Gastrocnemius medialis (tissue), 4 donors: ENCODE data around the gene SLC12A7.

ENCODE experiments used
- POLR2A ChIP-seq, 2 donors: fragments of 450-650 bp; IDR thresholded peaks; one replicate each; pipeline ENCODE4 v1.6.1; 2017; ENCODE audit warnings: antibody characterized with exemption in 2 of 2, mild to moderate bottlenecking in 2 of 2, moderate library complexity in 2 of 2
- TF ChIP-seq, protein P1 (sequence below), 5 experiments: fragments of 450-650 bp in 3 of 5; fragments of 200-600 bp in 2 of 5; sonication (generic) in 2 of 5; IDR thresholded peaks in 4 of 5; conservative IDR thresholded peaks in 1 of 5; 1 replicate in 4 of 5; 2 replicates in 1 of 5; pipeline ENCODE4 v1.5.1; 2016 to 2019; ENCODE audit warnings: antibody characterized with exemption in 5 of 5, mild to moderate bottlenecking in 3 of 5, moderate library complexity in 3 of 5

DNA sequence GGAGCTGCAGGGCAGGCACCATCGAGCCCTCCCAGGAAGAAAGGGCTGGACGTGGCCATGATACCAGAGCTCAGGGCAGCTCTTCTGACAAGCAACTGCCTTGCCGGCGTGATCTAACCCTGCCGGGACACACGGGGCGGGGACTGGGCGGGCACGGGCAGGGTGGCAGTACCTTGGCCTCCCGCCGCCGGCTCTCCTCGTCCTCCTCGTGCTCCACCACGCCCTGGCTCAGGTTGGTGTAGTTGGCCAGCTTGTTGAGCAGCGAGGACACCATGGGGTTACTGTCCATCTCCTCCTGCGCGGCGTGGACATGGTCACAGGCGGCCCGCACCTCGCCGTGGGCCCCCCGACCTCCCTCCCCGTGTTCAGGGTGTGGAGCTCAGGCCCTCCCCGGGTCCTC is 18.5 kb downstream of the SLC12A7 start:
- TF ChIP-seq POLR2A (IDR thresholded peaks at IDR 0.05), result no peak
- TF ChIP-seq, protein P1, sequence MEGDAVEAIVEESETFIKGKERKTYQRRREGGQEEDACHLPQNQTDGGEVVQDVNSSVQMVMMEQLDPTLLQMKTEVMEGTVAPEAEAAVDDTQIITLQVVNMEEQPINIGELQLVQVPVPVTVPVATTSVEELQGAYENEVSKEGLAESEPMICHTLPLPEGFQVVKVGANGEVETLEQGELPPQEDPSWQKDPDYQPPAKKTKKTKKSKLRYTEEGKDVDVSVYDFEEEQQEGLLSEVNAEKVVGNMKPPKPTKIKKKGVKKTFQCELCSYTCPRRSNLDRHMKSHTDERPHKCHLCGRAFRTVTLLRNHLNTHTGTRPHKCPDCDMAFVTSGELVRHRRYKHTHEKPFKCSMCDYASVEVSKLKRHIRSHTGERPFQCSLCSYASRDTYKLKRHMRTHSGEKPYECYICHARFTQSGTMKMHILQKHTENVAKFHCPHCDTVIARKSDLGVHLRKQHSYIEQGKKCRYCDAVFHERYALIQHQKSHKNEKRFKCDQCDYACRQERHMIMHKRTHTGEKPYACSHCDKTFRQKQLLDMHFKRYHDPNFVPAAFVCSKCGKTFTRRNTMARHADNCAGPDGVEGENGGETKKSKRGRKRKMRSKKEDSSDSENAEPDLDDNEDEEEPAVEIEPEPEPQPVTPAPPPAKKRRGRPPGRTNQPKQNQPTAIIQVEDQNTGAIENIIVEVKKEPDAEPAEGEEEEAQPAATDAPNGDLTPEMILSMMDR (IDR thresholded peaks at IDR 0.05 in 4 of 5, conservative IDR thresholded peaks at IDR 0.05 in 1 of 5), result no peak
